LNCaP clone FGC (cell line): ENCODE measurements around the gene TLN1.

Source experiments
- DNase-seq: peaks from one replicate; pipeline ENCODE4 v3.0.0-alpha.2; 2011; ENCODE audit warnings: low read depth
- H3K4me3 ChIP-seq: 2 replicates; pipeline ENCODE4 v1.5.1; 2011; ENCODE audit warnings: mild to moderate bottlenecking, low read depth, low read length, control low read depth
- TF ChIP-seq, protein P1 (sequence below): IDR thresholded peaks from 2 replicates; pipeline ENCODE4 v1.5.1; 2012; ENCODE audit warnings: mild to moderate bottlenecking; ENCODE audit not compliant: control insufficient read depth, insufficient read depth; ENCODE audit errors: extremely low read depth

The TLN1 gene

DNA sequence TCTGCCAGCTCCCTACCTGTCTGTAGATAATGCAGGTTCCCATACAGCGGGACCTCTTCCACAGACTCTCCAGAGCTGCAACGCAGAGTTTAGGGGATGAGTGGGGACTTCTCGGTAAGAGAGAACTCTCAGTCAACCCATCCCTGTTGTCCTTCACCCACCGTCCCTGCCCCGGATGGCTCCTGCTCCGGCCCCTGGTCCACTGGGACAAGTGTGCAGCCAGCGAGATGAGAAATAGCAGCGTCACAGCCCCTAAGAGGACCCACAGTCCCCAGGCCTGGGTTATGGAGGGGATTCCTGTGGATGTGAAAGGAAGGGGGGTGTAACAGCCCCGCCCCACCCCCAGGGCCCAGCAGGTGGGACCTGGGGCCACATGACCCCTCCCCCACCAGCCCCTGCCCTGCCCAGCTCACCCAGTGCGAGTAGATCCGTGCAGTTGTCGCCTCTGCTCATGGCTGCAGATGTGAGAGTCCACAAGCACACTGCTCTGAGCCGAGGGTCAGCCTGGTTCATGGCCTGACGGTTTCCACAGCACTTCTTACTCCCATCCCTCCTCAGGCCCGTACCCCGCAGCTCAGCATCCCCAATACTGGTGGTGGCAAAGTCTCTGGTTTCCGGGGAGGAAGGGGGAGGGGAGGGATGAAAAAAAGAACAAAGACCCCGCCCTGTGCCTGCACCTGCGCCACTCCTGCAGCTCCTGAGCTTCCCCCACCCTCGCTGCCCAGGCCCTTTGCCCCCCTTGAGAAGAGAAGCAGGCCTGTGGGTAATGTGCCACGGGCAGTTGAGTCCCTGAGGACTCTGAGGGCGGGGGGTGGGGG lies 81.4 kb downstream of the TLN1 start, which contains the start of gene SIT1:
Gene SIT1, minus strand, starts transcription at position 591 of the 818 bp plus-strand sequence. Its CDS starts 78 bp downstream, at position 513.
- TF ChIP-seq, protein P1, sequence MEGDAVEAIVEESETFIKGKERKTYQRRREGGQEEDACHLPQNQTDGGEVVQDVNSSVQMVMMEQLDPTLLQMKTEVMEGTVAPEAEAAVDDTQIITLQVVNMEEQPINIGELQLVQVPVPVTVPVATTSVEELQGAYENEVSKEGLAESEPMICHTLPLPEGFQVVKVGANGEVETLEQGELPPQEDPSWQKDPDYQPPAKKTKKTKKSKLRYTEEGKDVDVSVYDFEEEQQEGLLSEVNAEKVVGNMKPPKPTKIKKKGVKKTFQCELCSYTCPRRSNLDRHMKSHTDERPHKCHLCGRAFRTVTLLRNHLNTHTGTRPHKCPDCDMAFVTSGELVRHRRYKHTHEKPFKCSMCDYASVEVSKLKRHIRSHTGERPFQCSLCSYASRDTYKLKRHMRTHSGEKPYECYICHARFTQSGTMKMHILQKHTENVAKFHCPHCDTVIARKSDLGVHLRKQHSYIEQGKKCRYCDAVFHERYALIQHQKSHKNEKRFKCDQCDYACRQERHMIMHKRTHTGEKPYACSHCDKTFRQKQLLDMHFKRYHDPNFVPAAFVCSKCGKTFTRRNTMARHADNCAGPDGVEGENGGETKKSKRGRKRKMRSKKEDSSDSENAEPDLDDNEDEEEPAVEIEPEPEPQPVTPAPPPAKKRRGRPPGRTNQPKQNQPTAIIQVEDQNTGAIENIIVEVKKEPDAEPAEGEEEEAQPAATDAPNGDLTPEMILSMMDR, result no peak
- no peak for DNase-seq
- H3K4me3 ChIP-seq, result no peak within 1 kb of the TSS

- no peak overlapping the region for H3K4me3 ChIP-seq
- TF ChIP-seq, protein P1, result no peak
- DNase-seq, result no peak
Observed at GRCh38 chr9:35649431-35650340, 82.3 kb downstream of the TLN1 start.
